SH-SY5Y (cell line): ENCODE results near the gene SHISA7.

ENCODE experiments used
- GATA2 ChIP-seq: IDR thresholded peaks from 2 replicates; pipeline ENCODE4 v1.6.1; 2011; ENCODE audit warnings: mild to moderate bottlenecking, low read depth, low read length
- GATA3 ChIP-seq: IDR thresholded peaks from 2 replicates; pipeline ENCODE4 v1.6.1; 2011; ENCODE audit warnings: low read depth, mild to moderate bottlenecking, low read length, moderate library complexity

DNA sequence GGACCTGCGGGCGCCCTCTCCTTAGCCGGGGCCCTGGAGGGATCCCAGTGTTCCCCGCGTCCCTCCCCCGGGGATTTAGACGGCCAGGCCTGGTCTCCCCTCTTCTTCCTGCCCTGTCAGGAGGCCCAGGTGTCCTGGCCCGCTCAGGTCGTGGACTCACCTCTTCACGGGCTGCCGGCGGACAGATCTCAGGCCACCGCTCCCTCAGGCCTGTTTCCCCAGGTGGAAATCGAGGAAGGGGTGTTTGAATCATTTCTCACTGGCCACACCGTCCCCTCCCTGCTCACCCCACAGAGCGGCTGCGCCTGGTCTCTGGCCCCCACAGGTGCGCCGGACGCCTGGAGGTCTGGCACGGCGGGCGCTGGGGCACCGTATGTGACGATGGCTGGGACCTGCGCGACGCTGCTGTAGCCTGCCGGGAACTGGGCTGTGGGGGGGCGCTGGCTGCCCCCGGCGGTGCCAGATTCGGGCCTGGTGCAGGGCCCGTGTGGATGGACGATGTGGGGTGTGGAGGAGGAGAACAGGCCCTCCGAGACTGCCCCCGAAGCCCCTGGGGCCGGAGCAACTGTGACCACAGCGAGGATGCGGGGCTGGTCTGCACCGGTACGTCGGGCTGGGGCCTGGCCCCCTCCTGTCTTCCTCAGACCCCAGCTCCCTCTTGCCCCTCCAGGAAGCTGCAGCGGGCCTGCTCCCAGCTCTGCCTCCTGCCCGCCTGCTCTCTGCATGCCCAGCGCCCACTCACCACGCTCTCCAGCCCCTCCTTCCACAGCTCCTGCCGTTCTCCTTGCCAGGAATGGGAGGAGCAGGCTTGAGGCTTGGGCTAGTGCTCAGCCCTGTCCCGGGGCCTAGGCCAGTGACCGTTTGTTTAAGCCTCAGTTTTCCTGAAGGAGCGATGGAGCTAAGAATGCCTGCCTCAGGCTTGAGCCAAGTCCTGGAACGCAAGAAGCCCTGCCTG, 47.7 kb upstream of the SHISA7 start:
- TF ChIP-seq GATA2 (no peak), GATA3 (no peak)
